Kidney (tissue), 14 donors: Measurements from ENCODE around the gene DMC1. TPM values are rescaled to one million over a fixed set of nuclear protein-coding genes. Genes with fewer than 3 reads are reported as not detected.

Experiments
- DNase-seq, 5 donors: peaks; one replicate each; pipeline ENCODE4 v3.0.0-alpha.2; 2013 to 2020
- FAIRE-seq: peaks from 2 replicates; lab custom pipeline; 2012; peaks lifted over from hg19 to GRCh38; lab: Jason Lieb, UNC
- H3K27ac ChIP-seq, 2 donors: one replicate each; pipeline ENCODE4 v1.7.0; 2013; ENCODE audit warnings: low read depth in 2 of 2, low read length in 2 of 2, inconsistent platforms in 1 of 2
- H3K27me3 ChIP-seq: one replicate; pipeline ENCODE4 v1.7.1; 2013; ENCODE audit warnings: low read length, inconsistent platforms; ENCODE audit not compliant: control insufficient read depth, insufficient read depth
- H3K36me3 ChIP-seq, 3 donors: one replicate each; pipeline versions ENCODE4 v1.7.0 to v1.7.1; 2013; ENCODE audit warnings: low read length in 3 of 3, control low read depth in 1 of 3, inconsistent platforms in 1 of 3; ENCODE audit not compliant: insufficient read depth in 3 of 3, control insufficient read depth in 2 of 3
- H3K4me1 ChIP-seq, 3 donors: one replicate each; pipeline versions ENCODE4 v1.7.0 to v1.7.1; 2013; ENCODE audit warnings: low read length in 3 of 3, inconsistent platforms in 1 of 3, low read depth in 1 of 3; ENCODE audit not compliant: control insufficient read depth in 2 of 3, insufficient read depth in 2 of 3
- H3K4me3 ChIP-seq, 3 donors: one replicate each; pipeline versions ENCODE4 v1.7.0 to v1.8.1; 2013; ENCODE audit warnings: low read length in 3 of 3, control low read depth in 1 of 3, inconsistent platforms in 1 of 3
- H3K9ac ChIP-seq, 3 donors: one replicate each; pipeline versions ENCODE4 v1.7.0 to v1.7.1; 2013; ENCODE audit warnings: low read length in 3 of 3, control low read depth in 1 of 3, inconsistent platforms in 1 of 3
- H3K9me3 ChIP-seq, 3 donors: one replicate each; pipeline versions ENCODE4 v1.7.0 to v1.7.1; 2013; ENCODE audit warnings: low read length in 3 of 3, control low read depth in 1 of 3, inconsistent platforms in 1 of 3; ENCODE audit not compliant: control insufficient read depth in 2 of 3, insufficient read depth in 1 of 3
- CTCF ChIP-seq: IDR thresholded peaks from 3 replicates; pipeline ENCODE4 v1.5.1; 2012; ENCODE audit warnings: mild to moderate bottlenecking, moderate library complexity, borderline replicate concordance; ENCODE audit not compliant: insufficient read depth; ENCODE audit errors: extremely low read depth
- intact Hi-C: fragments of 100-400 bp; cut with DNase I; formaldehyde crosslinking; loops from one replicate; pipeline ENCODE4 v1.11.1; 2022
- polyA plus RNA-seq: library from polyadenylated mRNA; stranded (reverse); fragments of 350-450 nt; fragmentation: Illumina TruSeq; extraction: RNeasy Lipid Tissue Mini Kit (QIAGEN cat#74804); gene quantifications from one replicate; pipeline ENCODE4 v1.2.3, GENCODE V29; 2014; ENCODE audit warnings: low read depth, low replicate concordance; ENCODE audit not compliant: insufficient read depth
- total RNA-seq: library from RNA; stranded (reverse); fragmentation: NEBNext Ultra II Directional; extraction: Animal tissue kit (Norgen Biotek cat#: 25700); gene quantifications from one replicate; pipeline ENCODE4 v1.2.1, GENCODE V29; 2021
- donor health status: control.
- donor health status: control.
- donor health status: control.
- donor health status: control.
- donor health status: control.
- donor health status: DM: yes; HTN: yes; CAD: no.
- donor health status: Normal renal cell carcinoma (clear cell type).

DMC1 gene
- total and polyA plus RNA-seq, 2 donors from 2014 or later = 0.66 TPM; not detected in 1

GRCh38 chr22:38481162-38481870, 88.7 kb downstream of the DMC1 start:
- TF ChIP-seq CTCF = no peak
- Histone ChIP-seq H3K9ac (no peak overlapping the region), H3K27me3 (no peaks in the 10 kb centered on the region), H3K4me3 (no peak overlapping the region), H3K9me3 (no peaks in the 10 kb centered on the region), H3K27ac (no peak overlapping the region), H3K36me3 (peaks cover 16 to 50% (median 46%) of the 10 kb centered on the region in 3 donors), H3K4me1 (peaks cover 0 to 3% (median 0%) of the 10 kb centered on the region in 3 donors)
- FAIRE-seq (no peak), DNase-seq (peak in 1 of 5 donors; percentile 64)
- intact Hi-C loops = no loop called here

GRCh38 chr22:38479096-38479837, 90.7 kb downstream of the DMC1 start:
- intact Hi-C loops = no loop called here
- H3K9me3 ChIP-seq = no peaks in the 10 kb centered on the region
- peaks cover 0 to 3% (median 0%) of the 10 kb centered on the region in 3 donors for H3K4me1 ChIP-seq
- no peak overlapping the region for H3K4me3 ChIP-seq
- peaks cover 10 to 32% (median 30%) of the 10 kb centered on the region in 3 donors for H3K36me3 ChIP-seq
- DNase-seq = peak in 2 of 5 donors; percentile 61 to 66
- FAIRE-seq = no peak
- no peak overlapping the region for H3K27ac ChIP-seq
- TF ChIP-seq CTCF = no peak
- H3K27me3 ChIP-seq = no peaks in the 10 kb centered on the region
- H3K9ac ChIP-seq = no peak overlapping the region

- H3K9ac ChIP-seq = no peak overlapping the region
Observed at GRCh38 chr22:38477585-38477984, 92.4 kb downstream of the DMC1 start.

More at GRCh38 chr22:38477585-38477984, 92.4 kb downstream of the DMC1 start:
- no peak for TF ChIP-seq CTCF
- Histone ChIP-seq H3K4me3 (no peak overlapping the region), H3K4me1 (peaks cover 0 to 3% (median 0%) of the 10 kb centered on the region in 3 donors), H3K9me3 (no peaks in the 10 kb centered on the region), H3K27me3 (no peaks in the 10 kb centered on the region), H3K27ac (no peak overlapping the region), H3K36me3 (peaks cover 2 to 16% (median 16%) of the 10 kb centered on the region in 3 donors)
- intact Hi-C loops = no loop called here
- FAIRE-seq (no peak), DNase-seq (no peak)
